Left ventricle myocardium inferior (tissue), 1 donor: Measurements from ENCODE around the gene PDGFC. TPM values are rescaled to one million over a fixed set of nuclear protein-coding genes. Genes with fewer than 3 reads are reported as not detected.
"Not testable (repeated sequence)": the region's sequence is repeated elsewhere in the genome, so short reads cannot be mapped to it uniquely, and the experiment has no call there.

Experiments used
- DNase-seq: peaks from one replicate; pipeline ENCODE4 v3.0.0-alpha.2; 2020
- H3K27ac ChIP-seq: fragments of 200-600 bp; replicated peaks from 2 replicates; pipeline ENCODE4 v1.8.0; 2021
- H3K27me3 ChIP-seq: fragments of 200-600 bp; 2 replicates; pipeline ENCODE4 v1.8.0; 2021; ENCODE audit warnings: low read depth
- H3K36me3 ChIP-seq: fragments of 200-600 bp; 2 replicates; pipeline ENCODE4 v1.8.0; 2021
- H3K4me1 ChIP-seq: fragments of 200-600 bp; 2 replicates; pipeline ENCODE4 v1.8.0; 2021
- H3K4me3 ChIP-seq: fragments of 200-600 bp; 2 replicates; pipeline ENCODE4 v1.8.0; 2021; ENCODE audit warnings: mild to moderate bottlenecking, moderate library complexity
- H3K9me3 ChIP-seq: fragments of 200-600 bp; replicated peaks from 2 replicates; pipeline ENCODE4 v1.8.0; 2021
- CTCF ChIP-seq: fragments of 200-600 bp; IDR thresholded peaks from 2 replicates; pipeline ENCODE4 v1.8.0; 2021; ENCODE audit warnings: antibody characterized with exemption, mild to moderate bottlenecking, borderline replicate concordance
- intact Hi-C: fragments of 100-400 bp; cut with micrococcal nuclease; formaldehyde crosslinking; loops from one replicate; pipeline ENCODE4 v1.11.0; 2022
- total RNA-seq: library from RNA; stranded (reverse); fragmentation: NEBNext Ultra II Directional; extraction: Animal tissue kit (Norgen Biotek cat#: 25700); gene quantifications from one replicate; pipeline ENCODE4 v1.2.1, GENCODE V29; 2021
- donor health status: DM: no; HTN: yes; CAD: no; lungs with severe emphysema.

PDGFC gene
- total RNA-seq, 1 donor from 2014 or later, result 12.9 TPM

GRCh38 chr4:156870131-156870530, 101.5 kb downstream of the PDGFC start:
- DNase-seq, result no peak
- H3K4me1 ChIP-seq, result no peaks in the 10 kb centered on the region
- intact Hi-C loops, result no loop called here
- TF ChIP-seq CTCF, result no peak
- H3K4me3 ChIP-seq, result no peak overlapping the region
- peaks cover 6% of the 10 kb centered on the region for H3K9me3 ChIP-seq
- H3K27me3 ChIP-seq, result no peaks in the 10 kb centered on the region
- H3K36me3 ChIP-seq, result no peaks in the 10 kb centered on the region
- H3K27ac ChIP-seq, result no peak overlapping the region

DNA sequence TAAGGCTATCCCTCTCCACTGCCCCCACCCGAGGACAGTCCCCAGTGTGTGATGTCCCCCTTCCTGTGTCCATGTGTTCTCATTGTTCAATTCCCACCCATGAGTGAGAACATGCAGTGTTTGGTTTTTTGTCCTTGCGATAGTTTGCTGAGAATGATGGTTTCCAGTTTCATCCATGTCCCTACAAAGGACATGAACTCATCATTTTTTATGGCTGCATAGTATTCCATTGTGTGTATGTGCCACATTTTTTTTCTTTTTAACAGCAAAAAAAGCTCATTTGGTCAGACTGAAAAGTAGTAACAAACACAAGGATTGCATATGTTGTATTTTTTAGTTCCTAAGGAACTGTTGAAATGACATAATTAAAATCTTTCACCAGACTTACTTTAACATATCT, 105.5 kb downstream of the PDGFC start:
- H3K9me3 ChIP-seq, DNase-seq, H3K36me3 ChIP-seq, H3K27me3 ChIP-seq, intact Hi-C loops, H3K4me3 ChIP-seq, H3K4me1 ChIP-seq, H3K27ac ChIP-seq: not testable (repeated sequence)

- H3K27me3 ChIP-seq, result no peaks in the 10 kb centered on the region
- H3K27ac ChIP-seq, result no peak overlapping the region
- no peak for TF ChIP-seq CTCF
- H3K9me3 ChIP-seq, result peaks cover 6% of the 10 kb centered on the region
- H3K4me1 ChIP-seq, result no peaks in the 10 kb centered on the region
- H3K36me3 ChIP-seq, result no peaks in the 10 kb centered on the region
- no peak for DNase-seq
- intact Hi-C loops, result no loop called here
- H3K4me3 ChIP-seq, result no peak overlapping the region
Measured at GRCh38 chr4:156865451-156865850, 106.1 kb downstream of the PDGFC start.

DNA sequence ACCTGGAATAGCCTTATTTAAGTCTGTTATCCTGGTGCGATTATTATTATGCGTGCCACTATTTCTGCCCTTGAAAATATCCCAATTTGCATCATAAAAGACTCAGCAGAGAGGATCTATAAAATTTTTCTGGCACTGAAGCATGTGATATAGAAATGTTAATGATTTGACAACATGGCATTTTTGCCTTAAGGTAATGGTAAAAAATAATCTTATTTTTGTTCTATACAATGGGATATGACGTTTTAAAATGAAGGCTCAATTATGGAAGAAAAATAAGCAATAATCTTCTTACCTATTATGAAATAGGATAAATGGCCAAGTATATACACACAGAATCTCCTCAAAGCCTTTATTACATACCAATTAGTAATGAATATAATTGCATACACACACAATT, 113.5 kb downstream of the PDGFC start:
- Histone ChIP-seq H3K4me1 (no peaks in the 10 kb centered on the region), H3K9me3 (no peaks in the 10 kb centered on the region), H3K36me3 (no peaks in the 10 kb centered on the region), H3K27me3 (no peaks in the 10 kb centered on the region), H3K27ac (no peak overlapping the region), H3K4me3 (no peak overlapping the region)
- DNase-seq, result no peak
- intact Hi-C loops, result no loop called here
- no peak for TF ChIP-seq CTCF

- TF ChIP-seq CTCF, result no peak
- Histone ChIP-seq H3K27me3 (no peaks in the 10 kb centered on the region), H3K4me1 (peaks cover 19% of the 10 kb centered on the region), H3K9me3 (peaks cover 34% of the 10 kb centered on the region), H3K27ac (peak overlapping the region; percentile 82), H3K36me3 (peaks cover 18% of the 10 kb centered on the region), H3K4me3 (no peak overlapping the region)
- intact Hi-C loops, result no loop called here
- no peak for DNase-seq
Measured at GRCh38 chr4:156838761-156839160, 132.8 kb downstream of the PDGFC start.

GRCh38 chr4:156837625-156838345, 133.8 kb downstream of the PDGFC start:
- DNase-seq, result no peak
- Histone ChIP-seq H3K36me3 (peaks cover 18% of the 10 kb centered on the region), H3K4me3 (peak overlapping the region; percentile 39), H3K9me3 (peaks cover 34% of the 10 kb centered on the region), H3K27ac (peak overlapping the region; percentile 82), H3K4me1 (peaks cover 19% of the 10 kb centered on the region), H3K27me3 (no peaks in the 10 kb centered on the region)
- TF ChIP-seq CTCF, result no peak
- intact Hi-C loops, result no loop called here
